ENCODE data around the gene KIRREL3.

GRCh38 chr11:126834149-126834548, 166.4 kb downstream of the KIRREL3 start:
- no peak for TF ChIP-seq EZH2 (IDR thresholded peaks at IDR 0.05; ENCODE audit: insufficient read depth, poor library complexity, severe bottlenecking)
- TF ChIP-seq EZH2phosphoT487 (IDR thresholded peaks at IDR 0.05; ENCODE audit: insufficient read depth, low read depth), result no peak
